HG03103 (cell line): Measurements from ENCODE around the gene SLC7A7.
"Not testable (repeated sequence)": the region's sequence is repeated elsewhere in the genome, so short reads cannot be mapped to it uniquely, and the experiment has no call there.

Experiments used
- ATAC-seq: cut with Tn5 transposase; IDR thresholded peaks from one replicate; pipeline ENCODE4 v1.9.1; 2021; ENCODE audit warnings: low read depth; ENCODE audit not compliant: unreplicated experiment

SLC7A7 gene

DNA sequence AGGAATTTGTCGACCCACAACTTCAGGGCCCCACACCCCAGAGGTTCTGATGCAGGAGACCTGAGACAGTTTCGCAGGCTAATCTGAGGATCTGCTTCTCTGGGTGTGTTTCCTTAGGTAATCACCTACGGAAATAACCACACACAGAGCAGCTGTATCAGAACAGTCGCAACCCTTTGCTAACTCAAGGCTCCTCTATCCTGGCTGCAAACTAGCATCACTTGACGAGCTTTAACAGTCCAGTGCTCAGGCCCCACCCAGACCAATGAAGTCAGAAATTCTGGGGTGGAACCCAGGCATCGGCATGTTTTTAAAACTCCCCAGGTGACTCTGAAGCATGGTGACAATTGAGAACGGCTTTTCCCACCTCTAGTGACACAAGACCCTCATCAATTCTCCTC is 20.7 kb downstream of the SLC7A7 start:
- ATAC-seq, result peak; percentile 49

DNA sequence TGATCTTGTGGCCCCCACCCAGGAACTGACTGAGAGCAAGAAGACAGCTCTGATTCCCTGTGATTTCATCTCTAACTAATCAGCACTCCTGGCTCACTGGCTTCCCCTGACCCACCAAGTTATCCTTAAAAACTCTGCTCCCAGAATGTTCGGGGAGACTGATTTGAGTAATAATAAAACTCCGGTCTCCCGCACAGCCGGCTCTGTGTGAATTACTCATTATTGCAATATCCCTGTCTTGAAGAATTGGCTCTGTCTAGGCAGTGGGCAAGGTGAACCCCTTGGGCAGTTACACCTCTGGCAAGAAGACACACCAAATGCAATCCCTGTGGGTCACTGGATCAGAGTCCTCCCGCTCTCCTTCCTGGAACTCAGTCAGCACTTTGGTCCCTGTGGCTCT is 21.3 kb downstream of the SLC7A7 start:
- no peak for ATAC-seq

DNA sequence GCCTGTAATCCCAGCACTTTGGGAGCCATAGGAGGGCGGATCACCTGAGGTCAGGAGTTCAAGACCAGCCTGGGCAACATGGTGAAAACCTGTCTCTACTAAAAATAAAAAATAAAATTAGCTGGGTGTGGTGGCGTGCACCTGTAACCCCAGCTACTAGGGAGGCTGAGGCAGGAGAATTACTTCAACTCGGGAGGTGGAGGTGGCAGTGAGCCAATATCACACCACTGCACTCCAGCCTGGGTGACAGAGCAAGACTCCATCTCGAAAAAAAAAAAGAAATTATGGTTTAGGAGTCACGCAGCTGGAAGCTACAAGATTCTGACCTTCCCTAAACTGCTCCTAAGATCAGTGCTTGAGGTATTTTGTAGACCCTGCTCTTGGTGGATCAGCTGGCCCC is 21.7 kb downstream of the SLC7A7 start:
- not testable (repeated sequence) for ATAC-seq

DNA sequence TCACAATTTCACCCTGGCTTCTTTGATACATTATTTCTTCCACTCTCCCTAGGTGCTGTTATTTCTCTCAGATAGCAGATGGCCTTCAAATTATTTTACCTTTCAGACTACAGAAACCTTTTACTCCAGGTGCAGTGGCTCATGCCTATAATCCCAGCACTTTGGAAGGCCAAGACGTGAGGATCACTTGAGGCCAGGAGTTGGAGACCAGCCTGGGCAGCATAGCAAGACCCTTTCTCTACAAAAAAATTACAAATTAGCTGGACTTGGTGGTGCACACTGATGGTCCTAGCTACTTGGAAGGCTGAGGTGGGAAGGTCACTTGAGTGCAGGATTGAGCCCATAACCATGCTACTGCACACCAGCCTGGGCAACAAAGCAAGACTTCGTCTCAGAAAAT is 23.1 kb downstream of the SLC7A7 start:
- no peak for ATAC-seq

DNA sequence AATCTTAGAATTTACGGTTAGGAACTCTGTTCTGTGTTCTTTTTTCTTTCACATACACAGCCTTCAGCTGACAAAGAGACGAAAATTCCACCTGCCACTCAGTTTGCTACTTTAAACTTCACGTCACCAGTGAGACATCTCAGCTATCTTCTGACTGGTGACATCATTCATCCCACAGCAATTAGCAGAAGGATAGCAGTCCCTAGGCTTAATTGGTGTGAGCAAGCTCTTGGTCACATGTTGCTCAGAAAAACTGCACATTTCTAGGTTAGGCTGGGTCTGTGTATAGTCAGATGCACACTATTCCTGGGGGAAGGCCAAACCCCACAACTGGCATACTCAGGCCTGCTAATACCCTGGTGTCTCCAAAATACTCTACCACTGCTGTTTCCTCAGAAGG is 23.9 kb downstream of the SLC7A7 start:
- no peak for ATAC-seq

DNA sequence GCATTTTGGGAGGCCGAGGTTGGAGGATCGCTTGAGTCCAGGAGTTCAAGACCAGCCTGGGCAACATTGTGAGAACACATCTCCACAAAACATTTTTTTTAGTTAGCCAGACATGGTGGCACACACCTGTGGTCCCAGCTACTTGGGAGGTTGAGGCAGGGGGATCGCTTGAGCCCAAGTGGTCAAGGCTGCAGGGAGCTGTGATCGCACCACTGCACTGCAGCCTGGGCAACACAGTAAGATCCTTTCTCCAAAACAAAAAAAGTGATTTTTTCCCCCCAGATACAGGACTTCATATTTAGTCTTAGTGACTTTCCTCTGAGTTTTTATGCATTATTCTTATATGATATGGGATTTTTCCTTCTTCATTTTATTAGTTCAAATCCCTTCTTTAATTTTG is 28.6 kb downstream of the SLC7A7 start:
- no peak for ATAC-seq

DNA sequence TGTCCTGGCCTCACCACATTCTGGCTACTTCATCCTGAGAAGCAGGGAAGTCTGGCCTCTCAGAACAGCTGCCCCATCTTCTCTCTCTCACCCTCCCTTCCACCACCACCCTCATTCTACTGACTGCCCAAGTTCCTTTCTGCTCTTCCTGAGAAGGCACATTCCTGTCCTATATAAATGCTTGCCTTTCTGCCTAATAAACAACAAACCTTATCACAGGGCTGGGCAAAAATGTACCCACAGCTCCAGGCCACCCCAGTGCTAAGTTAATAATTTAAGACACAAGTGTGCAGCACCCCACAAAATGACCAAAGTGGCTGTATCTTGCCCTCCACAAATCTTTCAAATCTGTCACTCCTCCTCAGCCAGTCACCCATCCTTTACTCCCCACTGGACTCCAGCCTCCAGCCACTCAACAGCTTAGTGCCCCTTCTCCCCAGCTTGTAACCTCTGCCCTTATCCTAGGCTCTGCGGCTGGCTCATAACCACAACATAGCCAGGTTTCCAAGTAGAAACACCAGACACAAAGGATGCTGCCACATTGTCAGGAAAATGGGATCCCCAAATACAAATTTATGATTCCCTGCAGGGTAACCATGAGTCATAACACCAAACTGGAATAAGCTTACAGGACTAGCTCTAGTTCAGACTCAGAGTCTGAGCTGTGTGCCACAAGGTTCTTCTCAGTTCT is 33.8 kb downstream of the SLC7A7 start:
- ATAC-seq, result no peak

DNA sequence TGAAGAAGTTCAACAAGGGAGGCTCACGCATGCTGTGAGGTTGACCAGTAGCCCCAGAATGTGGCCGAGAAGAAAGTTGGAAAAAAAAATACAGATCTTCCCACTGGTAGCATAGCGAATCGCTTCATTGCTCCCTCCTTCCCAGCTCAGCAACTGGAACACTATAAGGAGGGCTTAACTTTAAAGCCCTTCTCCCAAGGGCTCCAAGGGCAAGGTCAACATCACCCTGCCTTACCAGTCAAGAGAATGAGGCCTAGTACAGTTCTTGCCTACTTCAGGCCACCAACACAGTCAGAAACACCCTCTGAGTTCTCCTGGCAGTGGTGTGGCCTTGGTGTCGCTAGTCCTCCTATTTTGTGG is 34.3 kb downstream of the SLC7A7 start:
- no peak for ATAC-seq

DNA sequence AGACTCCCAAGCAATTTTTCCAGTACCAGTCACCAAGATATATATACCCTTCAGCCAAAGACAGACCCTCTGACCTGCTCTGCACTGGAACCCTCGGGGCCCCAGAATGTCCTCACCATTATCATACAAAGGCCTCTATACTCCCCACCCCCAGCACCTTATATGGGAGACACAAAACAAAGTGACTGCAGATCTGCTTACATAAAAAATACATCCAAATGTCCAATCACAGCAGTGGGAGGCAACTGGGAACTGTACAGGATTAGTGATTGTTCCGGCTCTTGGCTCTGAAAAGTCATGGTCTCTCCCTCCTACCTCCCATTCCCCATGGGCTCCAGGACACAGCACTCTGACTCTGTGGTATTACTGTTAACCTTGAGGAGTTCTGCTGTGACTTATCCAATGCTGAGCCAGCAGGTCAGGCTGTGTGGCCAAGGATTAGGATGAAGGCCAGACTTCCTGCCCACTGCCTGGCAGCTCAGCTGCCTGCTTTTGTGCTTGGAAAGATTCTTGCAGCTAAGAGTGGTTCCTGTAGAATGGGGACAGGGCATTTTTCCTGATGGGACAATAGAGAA is 35.0 kb downstream of the SLC7A7 start:
- no peak for ATAC-seq

DNA sequence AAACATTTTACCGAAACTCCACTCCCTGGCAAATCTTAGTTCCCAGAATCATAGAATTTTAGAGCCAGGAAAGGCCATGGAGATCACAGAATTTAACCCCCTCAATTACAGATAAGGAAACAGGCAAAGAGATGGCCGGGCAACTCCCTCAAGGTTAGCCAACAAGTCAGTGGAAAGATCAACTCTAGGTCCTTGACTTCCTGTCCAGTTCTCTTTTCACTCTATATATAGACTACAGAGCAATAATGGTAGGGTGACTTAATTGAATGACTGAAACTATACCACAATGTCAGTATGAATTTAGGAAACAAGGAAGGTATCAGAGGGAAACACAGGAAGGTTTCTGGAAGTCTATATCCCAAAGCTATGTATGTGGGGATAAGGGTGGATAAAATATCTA is 37.2 kb downstream of the SLC7A7 start:
- no peak for ATAC-seq

DNA sequence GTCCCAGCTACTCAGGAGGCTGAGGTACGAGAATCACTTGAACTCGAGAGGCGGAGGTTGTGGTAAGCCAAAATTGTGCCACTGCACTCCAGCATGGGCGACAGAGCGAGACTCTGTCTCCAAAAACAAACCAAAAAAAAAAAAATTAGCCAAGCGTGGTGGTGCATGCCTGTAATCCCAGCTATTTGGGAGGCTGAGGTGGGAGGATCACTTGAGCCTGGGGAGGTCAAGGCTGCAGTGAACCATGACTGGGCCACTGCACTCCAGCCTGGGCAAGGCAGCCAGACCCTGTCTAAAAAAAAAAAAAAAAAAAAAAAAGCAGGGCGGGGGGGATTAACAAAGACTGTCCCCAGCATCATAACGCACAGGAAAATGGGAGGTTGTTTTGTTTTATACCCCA is 38.4 kb downstream of the SLC7A7 start:
- not testable (repeated sequence) for ATAC-seq

DNA sequence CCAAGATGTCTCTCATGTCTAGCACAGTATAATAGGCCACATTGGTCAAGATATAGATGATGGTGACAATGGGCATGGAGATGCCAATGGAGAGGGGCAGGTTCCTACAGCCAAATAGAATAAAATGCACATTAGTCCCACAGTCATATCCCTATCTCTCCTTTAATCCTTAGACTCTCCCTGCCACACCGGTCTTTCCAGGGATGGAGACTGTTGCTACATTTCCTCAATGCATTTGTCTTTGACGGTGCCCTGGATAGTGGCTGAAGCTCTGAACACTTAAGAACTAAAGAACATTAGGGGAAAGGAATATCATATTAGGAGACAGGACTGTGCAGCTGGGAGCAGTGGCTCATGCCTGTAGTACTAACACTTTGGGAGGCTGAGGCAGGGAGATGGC is 39.0 kb downstream of the SLC7A7 start:
- no peak for ATAC-seq

DNA sequence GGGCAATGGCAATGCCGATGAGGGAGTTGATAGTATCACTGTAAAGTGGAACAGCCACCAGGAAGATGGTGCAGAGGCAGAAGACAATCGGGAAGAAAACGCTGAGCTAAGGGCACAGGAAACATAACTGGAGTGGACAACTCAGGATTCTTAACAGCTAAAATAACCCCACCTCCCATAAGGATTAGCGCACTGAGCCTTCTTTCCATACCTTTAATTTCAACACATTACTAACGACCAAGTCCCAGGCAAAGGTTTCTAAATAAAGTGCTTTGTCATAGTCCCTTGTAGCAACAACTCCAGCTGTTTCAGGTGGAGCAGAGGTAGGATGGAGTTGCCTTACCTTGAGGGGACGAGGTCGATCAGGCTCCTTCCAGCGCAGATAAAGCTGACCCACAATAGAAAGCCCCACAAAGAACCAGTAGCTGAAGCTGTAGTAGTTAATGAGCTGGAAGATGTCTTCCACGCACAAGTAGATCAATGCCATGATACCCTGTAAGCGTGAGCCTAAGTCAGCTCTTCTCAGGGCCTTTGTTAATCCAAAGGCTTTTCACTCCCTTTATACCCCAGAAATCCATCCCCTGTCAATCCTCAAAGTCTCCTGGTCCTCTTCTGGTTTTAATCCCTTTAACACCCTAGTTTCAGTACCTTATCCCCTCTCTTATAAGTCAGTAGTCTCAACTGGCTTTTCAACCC is 41.1 kb downstream of the SLC7A7 start:
- no peak for ATAC-seq

DNA sequence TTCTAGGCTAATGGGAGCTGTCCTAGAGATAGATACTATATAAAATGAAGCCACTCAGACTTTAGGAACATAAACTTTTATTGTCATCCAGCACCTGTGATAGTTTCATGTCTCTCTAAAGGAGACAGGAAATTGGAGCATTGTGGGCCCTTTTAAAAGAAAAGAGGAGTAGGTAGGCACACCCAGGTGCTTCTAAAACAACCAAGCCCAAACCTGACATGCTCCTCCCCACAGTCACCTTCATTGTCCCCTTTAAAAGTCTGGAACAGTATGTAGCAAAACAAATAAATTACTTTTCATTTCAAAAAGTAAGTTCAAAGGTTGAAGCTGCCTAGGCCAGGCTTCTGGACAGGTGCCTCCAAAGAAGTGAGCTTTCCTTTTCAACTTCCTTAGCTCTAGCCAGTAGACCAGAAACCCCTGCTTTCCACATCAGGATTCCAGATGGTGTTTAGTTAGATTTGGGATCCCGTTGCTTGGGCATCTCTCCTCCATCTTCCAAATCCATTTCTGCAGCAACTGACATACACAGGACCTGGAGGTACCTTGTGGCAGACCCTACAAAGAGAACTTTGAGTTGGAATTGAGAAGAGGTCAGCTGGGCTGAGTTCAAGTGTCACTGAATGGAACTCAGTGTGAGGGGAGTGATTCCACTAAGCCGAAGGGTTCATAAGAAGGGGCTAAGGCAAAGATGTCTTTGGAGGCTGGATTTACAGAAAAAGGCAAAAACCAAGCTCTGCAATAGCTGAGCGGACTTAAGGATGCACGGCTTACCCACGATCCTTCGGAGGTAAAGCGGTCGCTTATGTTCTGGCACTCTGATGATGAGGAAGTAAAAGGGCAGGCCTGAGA is 41.8 kb downstream of the SLC7A7 start:
- ATAC-seq, result no peak

DNA sequence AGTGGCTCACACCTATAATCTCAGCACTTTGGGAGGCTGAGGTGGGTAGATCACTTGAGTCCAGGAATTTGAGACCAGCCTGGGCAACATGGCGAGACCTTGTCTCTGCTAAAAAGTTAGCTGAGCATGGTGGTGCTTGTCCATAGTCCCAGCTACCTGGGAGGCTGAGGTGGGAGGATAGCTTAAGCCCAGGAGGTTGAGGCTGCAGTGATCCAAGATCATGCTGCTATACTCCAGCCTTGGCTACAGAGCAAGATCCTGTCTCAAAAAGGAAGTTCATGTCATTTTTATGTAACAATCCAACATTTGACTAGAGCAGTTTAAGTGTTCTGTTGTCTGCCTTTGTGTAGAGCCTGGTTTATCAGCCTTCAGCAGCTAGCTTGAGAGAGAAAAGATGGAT is 42.5 kb downstream of the SLC7A7 start:
- ATAC-seq, result no peak

DNA sequence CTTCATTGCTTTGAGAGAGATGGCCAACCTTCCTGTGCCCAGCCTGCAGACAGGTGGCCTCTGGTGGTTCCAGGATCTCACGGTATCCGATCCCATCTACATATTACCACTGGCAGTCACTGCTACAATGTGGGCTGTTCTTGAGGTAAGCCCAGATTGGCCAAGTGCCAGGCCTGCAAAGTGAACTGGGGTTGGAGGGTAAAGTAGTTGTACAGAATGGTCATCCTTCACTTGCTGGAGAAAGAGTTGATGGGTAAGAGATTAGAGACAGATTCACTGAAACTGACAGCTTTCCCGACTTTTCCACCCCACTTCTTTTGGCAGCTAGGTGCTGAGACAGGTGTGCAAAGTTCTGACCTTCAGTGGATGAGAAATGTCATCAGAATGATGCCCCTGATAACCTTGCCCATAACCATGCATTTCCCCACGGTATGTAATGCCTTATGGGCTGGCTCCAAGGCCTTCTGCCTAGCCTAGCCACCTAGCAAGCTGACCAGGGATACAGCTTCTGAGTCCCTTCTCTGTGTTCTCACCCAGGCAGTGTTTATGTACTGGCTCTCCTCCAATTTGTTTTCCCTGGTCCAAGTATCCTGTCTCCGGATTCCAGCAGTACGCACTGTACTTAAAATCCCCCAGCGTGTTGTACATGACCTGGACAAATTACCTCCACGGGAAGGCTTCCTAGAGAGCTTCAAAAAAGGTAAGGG is 44.6 kb downstream of the SLC7A7 start:
- no peak for ATAC-seq

DNA sequence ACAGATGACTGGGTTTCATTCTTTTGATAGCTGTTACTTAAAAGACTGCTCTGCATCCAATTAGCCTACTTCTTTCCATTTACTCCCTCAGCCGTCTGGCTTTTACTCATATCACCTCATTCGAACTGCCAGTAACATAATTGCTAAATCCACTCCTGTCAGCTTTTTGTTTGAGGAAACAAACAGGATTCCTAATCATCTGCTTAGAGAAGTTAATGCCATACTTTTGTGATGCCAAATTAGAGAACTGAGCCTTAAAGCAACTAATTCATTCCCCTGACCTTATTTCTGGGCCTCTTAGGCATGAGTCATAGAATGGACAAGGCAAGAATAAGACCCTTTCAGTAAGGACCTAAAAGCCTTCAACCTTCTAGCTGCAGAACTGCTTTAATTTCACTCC is 45.9 kb downstream of the SLC7A7 start:
- no peak for ATAC-seq

DNA sequence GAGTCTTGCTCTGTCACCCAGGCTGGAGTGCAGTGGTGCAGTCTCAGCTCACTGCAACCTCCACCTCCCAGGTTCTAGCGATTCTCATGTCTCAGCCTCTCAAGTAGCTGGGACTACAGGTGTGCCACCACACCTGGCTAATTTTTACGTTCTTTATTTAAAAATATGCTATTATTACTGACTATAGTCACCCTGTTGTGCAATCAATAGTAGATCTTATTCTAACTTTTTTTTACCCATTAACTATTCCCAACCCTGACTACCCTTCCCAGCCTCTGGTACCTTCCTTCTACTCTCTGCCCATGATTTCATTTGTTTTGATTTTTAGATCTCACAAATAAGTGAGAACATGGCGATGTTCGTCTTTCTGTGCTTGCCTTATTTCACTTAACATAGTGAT is 46.3 kb downstream of the SLC7A7 start:
- ATAC-seq, result no peak

DNA sequence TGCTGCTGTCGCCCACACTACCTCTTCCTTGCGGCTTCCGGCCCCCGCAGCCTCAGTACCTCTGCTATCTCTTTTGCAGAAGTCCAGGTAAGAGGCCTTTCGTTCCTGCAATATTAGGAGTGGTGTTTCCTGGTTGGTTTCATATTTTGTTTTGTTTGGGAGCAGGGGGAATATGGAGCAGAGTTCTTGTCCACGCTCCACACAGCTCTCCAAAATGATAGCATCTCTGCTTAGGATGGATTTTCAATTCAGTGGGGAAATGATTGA is 48.0 kb downstream of the SLC7A7 start:
- ATAC-seq, result peak; percentile 23

DNA sequence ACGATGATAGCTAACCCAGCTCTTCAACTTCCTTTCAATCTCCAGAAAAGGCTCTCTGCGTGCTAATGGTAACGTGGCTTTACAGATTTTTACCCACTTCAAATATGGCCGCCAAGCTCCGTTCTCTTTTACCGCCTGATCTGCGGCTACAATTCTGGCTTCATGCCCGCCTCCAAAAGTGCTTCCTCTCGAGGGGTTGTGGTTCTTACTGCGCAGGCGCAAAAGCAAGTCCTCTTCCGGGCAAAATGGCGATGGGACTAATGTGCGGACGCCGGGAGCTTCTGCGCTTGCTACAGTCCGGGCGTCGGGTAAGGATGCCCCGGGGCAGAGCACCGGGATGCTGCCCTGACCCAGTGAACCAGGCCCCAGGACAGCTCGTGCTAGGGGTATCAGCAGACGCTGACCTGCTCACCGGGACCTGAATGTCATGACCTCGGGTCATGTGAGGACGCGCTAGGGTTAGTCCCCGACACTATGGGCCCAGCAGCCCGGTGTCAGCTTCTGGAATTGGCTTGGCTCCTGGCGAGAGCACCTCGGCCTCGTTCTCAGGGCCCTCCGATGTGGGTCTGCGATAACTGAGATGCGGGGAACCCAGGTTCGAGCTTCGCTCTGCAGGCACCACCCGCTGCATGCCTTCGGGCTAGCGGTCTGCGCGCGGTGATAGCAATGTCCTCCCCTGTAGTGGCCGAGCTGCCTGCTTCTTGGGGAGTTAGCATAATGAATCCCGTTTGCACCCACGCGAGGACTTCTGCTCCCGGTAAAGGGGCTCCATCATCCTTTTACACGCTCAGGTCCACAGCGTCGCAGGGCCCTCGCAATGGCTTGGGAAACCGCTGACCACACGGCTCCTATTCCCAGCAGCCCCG is 48.5 kb downstream of the SLC7A7 start, which contains the start of gene OXA1L:
Gene OXA1L, plus strand, starts transcription at position 232 of the 866 bp plus-strand sequence. Its CDS starts 14 bp downstream, at position 246.
- peak; percentile 74 for ATAC-seq
